ENCODE measurements around the gene NXPH1. TPM values are rescaled to one million over a fixed set of nuclear protein-coding genes. Genes with fewer than 3 reads are reported as not detected.

Gene NXPH1
- polyA plus RNA-seq, 1 donor (not counting 4 experiments of a cell fraction or from before 2014, with no cell fraction given) = not detected

- H3K79me2 ChIP-seq (ENCODE audit: control insufficient read depth, insufficient read depth, low read length) = no peaks in the 10 kb centered on the region
- DNase-seq (ENCODE audit: low read depth, low spot score) (no peak), FAIRE-seq (no peak)
- no peak for TF ChIP-seq EZH2 (IDR thresholded peaks at IDR 0.05; ENCODE audit: low read length)
- no peak for TF ChIP-seq CTCF (optimal IDR thresholded peaks at IDR 0.05 in 1 of 3, IDR thresholded peaks at IDR 0.05 in 1 of 3, conservative IDR thresholded peaks at IDR 0.05 in 1 of 3; ENCODE audit: extremely low read depth in 1 of 3, insufficient read depth in 2 of 3, low read length in 3 of 3)
- H3K27me3 ChIP-seq (ENCODE audit: control insufficient read depth, extremely low read depth, insufficient read depth, low read length) = no peaks in the 10 kb centered on the region
- no peaks in the 10 kb centered on the region for H3K9me1 ChIP-seq (ENCODE audit: control insufficient read depth, extremely low read depth, insufficient read depth, low read length)
- dilution Hi-C loops (cut with MboI; ENCODE audit: extremely low pct_ligation_motif_present, low sequenced_read_pairs) = no loop called here
- no peak overlapping the region for H3K4me2 ChIP-seq (ENCODE audit: control insufficient read depth, extremely low read depth, insufficient read depth, low read depth, low read length)
- no peak overlapping the region for H2AFZ ChIP-seq (ENCODE audit: control insufficient read depth, low read length)
- H3K4me3 ChIP-seq (ENCODE audit: control insufficient read depth in 2 of 3, extremely low read depth in 1 of 3, insufficient read depth in 2 of 3, low read depth in 1 of 3, low read length in 3 of 3) = no peak overlapping the region
- H3K9me3 ChIP-seq (ENCODE audit: control insufficient read depth, low read depth, low read length) = no peaks in the 10 kb centered on the region
- H3K27ac ChIP-seq (ENCODE audit: control insufficient read depth, insufficient read depth, low read length) = no peak overlapping the region
- no peaks in the 10 kb centered on the region for H3K36me3 ChIP-seq (ENCODE audit: control insufficient read depth in 2 of 2, extremely low read depth in 1 of 2, insufficient read depth in 2 of 2, low read length in 2 of 2)
- H3K4me1 ChIP-seq (ENCODE audit: control insufficient read depth, extremely low read depth, insufficient read depth, low read length) = no peaks in the 10 kb centered on the region
- H3K9ac ChIP-seq (ENCODE audit: control insufficient read depth, extremely low read depth, insufficient read depth, low read length) = no peak overlapping the region
- H4K20me1 ChIP-seq (ENCODE audit: control insufficient read depth, extremely low read depth, insufficient read depth, low read length) = no peaks in the 10 kb centered on the region
Observed at GRCh38 chr7:8511855-8512254, 78.4 kb downstream of the NXPH1 start.

- Histone ChIP-seq H3K4me1 (ENCODE audit: control insufficient read depth, extremely low read depth, insufficient read depth, low read length) (no peaks in the 10 kb centered on the region), H3K9ac (ENCODE audit: control insufficient read depth, extremely low read depth, insufficient read depth, low read length) (no peak overlapping the region), H3K79me2 (ENCODE audit: control insufficient read depth, insufficient read depth, low read length) (no peaks in the 10 kb centered on the region), H4K20me1 (ENCODE audit: control insufficient read depth, extremely low read depth, insufficient read depth, low read length) (no peaks in the 10 kb centered on the region), H2AFZ (ENCODE audit: control insufficient read depth, low read length) (no peak overlapping the region), H3K4me3 (ENCODE audit: control insufficient read depth in 2 of 3, extremely low read depth in 1 of 3, insufficient read depth in 2 of 3, low read depth in 1 of 3, low read length in 3 of 3) (no peak overlapping the region), H3K36me3 (ENCODE audit: control insufficient read depth in 2 of 2, extremely low read depth in 1 of 2, insufficient read depth in 2 of 2, low read length in 2 of 2) (no peaks in the 10 kb centered on the region), H3K9me1 (ENCODE audit: control insufficient read depth, extremely low read depth, insufficient read depth, low read length) (no peaks in the 10 kb centered on the region), H3K9me3 (ENCODE audit: control insufficient read depth, low read depth, low read length) (no peaks in the 10 kb centered on the region), H3K27ac (ENCODE audit: control insufficient read depth, insufficient read depth, low read length) (no peak overlapping the region), H3K4me2 (ENCODE audit: control insufficient read depth, extremely low read depth, insufficient read depth, low read depth, low read length) (no peak overlapping the region), H3K27me3 (ENCODE audit: control insufficient read depth, extremely low read depth, insufficient read depth, low read length) (no peaks in the 10 kb centered on the region)
- DNase-seq (ENCODE audit: low read depth, low spot score) = no peak
- dilution Hi-C loops (cut with MboI; ENCODE audit: extremely low pct_ligation_motif_present, low sequenced_read_pairs) = no loop called here
- no peak for FAIRE-seq
- TF ChIP-seq EZH2 (IDR thresholded peaks at IDR 0.05; ENCODE audit: low read length) (no peak), CTCF (optimal IDR thresholded peaks at IDR 0.05 in 1 of 3, IDR thresholded peaks at IDR 0.05 in 1 of 3, conservative IDR thresholded peaks at IDR 0.05 in 1 of 3; ENCODE audit: extremely low read depth in 1 of 3, insufficient read depth in 2 of 3, low read length in 3 of 3) (no peak)
Observed at GRCh38 chr7:8514781-8515519, 81.5 kb downstream of the NXPH1 start.

Data from keratinocyte (primary cell).